SK-N-SH (cell line): ENCODE measurements around the gene ZNF366. TPM values are rescaled to one million over a fixed set of nuclear protein-coding genes. Genes with fewer than 3 reads are reported as not detected.

Source experiments
- CTCF ChIA-PET: fragments of 300-600, 350-600 bp; formaldehyde crosslinking; extraction: SDS; loops from one replicate; lab custom pipeline; 2021; lab: Yijun Ruan, JAX
- POLR2A ChIA-PET: fragments of 350-600 bp; sonication (Branson Sonifier 250); formaldehyde crosslinking; extraction: SDS; loops from one replicate; lab custom pipeline; 2020; ENCODE audit warnings: antibody characterized with exemption, inconsistent platforms; lab: Yijun Ruan, JAX
- DNase-seq: peaks from one replicate; pipeline ENCODE4 v3.0.0; 2012
- H2AFZ ChIP-seq: fragments of 200-600 bp; sonication (generic); 2 replicates; pipeline ENCODE4 v1.8.1; 2016; ENCODE audit warnings: antibody characterized with exemption, mild to moderate bottlenecking, low read depth
- H3F3A ChIP-seq: fragments of 200-600 bp; sonication (generic); replicated peaks from 2 replicates; pipeline ENCODE3; 2016; ENCODE audit warnings: antibody characterized with exemption, mild to moderate bottlenecking; ENCODE audit not compliant: insufficient read depth
- H3K27ac ChIP-seq, 2 experiments: fragments of 200-500 bp in 1 of 2; fragments of 200-600 bp in 1 of 2; sonication (Bioruptor generic) in 1 of 2; sonication (generic), shearing (Covaris generic) in 1 of 2; 2 replicates each; pipeline versions ENCODE4 v1.5.1 to v1.6.1; 2014 to 2016; ENCODE audit warnings: low read depth in 2 of 2, inconsistent platforms in 1 of 2, low read length in 1 of 2, mild to moderate bottlenecking in 1 of 2, mixed read lengths in 1 of 2
- H3K27me3 ChIP-seq: fragments of 200-600 bp; sonication (generic), shearing (Covaris generic); 2 replicates; pipeline ENCODE4 v1.6.1; 2016; ENCODE audit warnings: mixed run types; ENCODE audit not compliant: insufficient read depth
- H3K36me3 ChIP-seq, 2 experiments: fragments of 200-500 bp in 1 of 2; fragments of 200-600 bp in 1 of 2; sonication (Bioruptor generic) in 1 of 2; sonication (generic) in 1 of 2; replicated peaks in 1 of 2; 2 replicates each; pipeline versions ENCODE3 to v1.5.1; 2014 to 2016; ENCODE audit warnings: low read length in 1 of 2, mild to moderate bottlenecking in 1 of 2; ENCODE audit not compliant: insufficient read depth in 2 of 2, control insufficient read depth in 1 of 2
- H3K4me1 ChIP-seq, 2 experiments: fragments of 200-500 bp in 1 of 2; fragments of 200-600 bp in 1 of 2; sonication (Bioruptor generic) in 1 of 2; sonication (generic), shearing (Covaris generic) in 1 of 2; 2 replicates each; pipeline versions ENCODE4 v1.5.1 to v1.6.1; 2014 to 2016; ENCODE audit warnings: low read depth in 1 of 2, low read length in 1 of 2, mixed run types in 1 of 2; ENCODE audit not compliant: insufficient read depth in 2 of 2, control insufficient read depth in 1 of 2
- H3K4me2 ChIP-seq: fragments of 200-600 bp; sonication (generic), shearing (Covaris generic); 2 replicates; pipeline ENCODE4 v1.6.1; 2017; ENCODE audit warnings: mixed run types
- H3K4me3 ChIP-seq, 2 experiments: fragments of 200-500 bp in 1 of 2; fragments of 200-600 bp in 1 of 2; sonication (Bioruptor generic) in 1 of 2; sonication (generic), shearing (Covaris generic) in 1 of 2; 2 replicates each; pipeline versions ENCODE4 v1.5.1 to v1.8.1; 2014 to 2016; ENCODE audit warnings: low read depth in 2 of 2, inconsistent platforms in 1 of 2, low read length in 1 of 2, mild to moderate bottlenecking in 1 of 2, mixed read lengths in 1 of 2, moderate library complexity in 1 of 2
- H3K79me2 ChIP-seq: fragments of 200-600 bp; sonication (generic); 2 replicates; pipeline ENCODE4 v1.8.1; 2017; ENCODE audit warnings: mild to moderate bottlenecking; ENCODE audit not compliant: insufficient read depth
- H3K9ac ChIP-seq: fragments of 200-600 bp; sonication (generic); 2 replicates; pipeline ENCODE4 v1.6.1; 2017; ENCODE audit warnings: mixed run types
- H3K9me2 ChIP-seq: fragments of 200-600 bp; sonication (generic); 2 replicates; pipeline ENCODE4 v1.6.1; 2017; ENCODE audit warnings: mixed run types
- H3K9me3 ChIP-seq: fragments of 200-600 bp; sonication (generic); 2 replicates; pipeline ENCODE4 v1.6.1; 2017; ENCODE audit warnings: mixed run types, mild to moderate bottlenecking, moderate library complexity
- H4K20me1 ChIP-seq: fragments of 200-600 bp; sonication (generic); 2 replicates; pipeline ENCODE4 v1.6.1; 2017; ENCODE audit warnings: mild to moderate bottlenecking, mixed run types; ENCODE audit not compliant: insufficient read depth
- CHD2 ChIP-seq: fragments of 150-350 bp; IDR thresholded peaks from 2 replicates; pipeline ENCODE4 v1.6.1; 2018; ENCODE audit warnings: low read length; ENCODE audit not compliant: partially characterized antibody
- ELF1 ChIP-seq: IDR thresholded peaks from 2 replicates; pipeline ENCODE4 v1.4.0; 2012
- EP300 ChIP-seq, 2 experiments: IDR thresholded peaks; 2 replicates each; pipeline versions ENCODE4 v1.4.0 to v1.6.1; 2012; ENCODE audit warnings: borderline replicate concordance in 1 of 2, low read depth in 1 of 2, low read length in 1 of 2
- FOXJ3 ChIP-seq: sonication (generic); formaldehyde crosslinking; IDR thresholded peaks from 2 replicates; pipeline ENCODE4 v1.5.1; 2020; ENCODE audit warnings: mild to moderate bottlenecking, missing genetic modification reagents
- FOXM1 ChIP-seq: IDR thresholded peaks from 2 replicates; pipeline ENCODE4 v1.4.0; 2012; ENCODE audit warnings: low read depth, mild to moderate bottlenecking
- GATA2 ChIP-seq: sonication (generic); formaldehyde crosslinking; IDR thresholded peaks from 2 replicates; pipeline ENCODE4 v1.5.0; 2020; ENCODE audit warnings: mild to moderate bottlenecking, missing genetic modification reagents
- MEF2A ChIP-seq: IDR thresholded peaks from 2 replicates; pipeline ENCODE4 v1.4.0; 2012; ENCODE audit warnings: low read depth, borderline replicate concordance
- RAD21 ChIP-seq: IDR thresholded peaks from 2 replicates; pipeline ENCODE4 v1.6.1; 2012; ENCODE audit warnings: mild to moderate bottlenecking, low read length
- RCOR1 ChIP-seq: fragments of 150-350 bp; IDR thresholded peaks from 2 replicates; pipeline ENCODE4 v1.6.1; 2017; ENCODE audit warnings: antibody characterized with exemption, low read length
- RFX5 ChIP-seq: IDR thresholded peaks from 2 replicates; pipeline ENCODE4 v1.6.1; 2012; ENCODE audit warnings: mild to moderate bottlenecking, improper control_type of control experiment, low read length
- RXRA ChIP-seq: IDR thresholded peaks from 2 replicates; pipeline ENCODE4 v1.4.0; 2012; ENCODE audit warnings: low read depth, mild to moderate bottlenecking, borderline replicate concordance
- SMC3 ChIP-seq: IDR thresholded peaks from 2 replicates; pipeline ENCODE4 v1.6.1; 2012; ENCODE audit warnings: low read depth, low read length, improper control_type of control experiment
- TCF12 ChIP-seq: IDR thresholded peaks from 2 replicates; pipeline ENCODE4 v1.4.0; 2012
- TEAD4 ChIP-seq: IDR thresholded peaks from 2 replicates; pipeline ENCODE4 v1.4.0; 2012; ENCODE audit warnings: mild to moderate bottlenecking, borderline replicate concordance; ENCODE audit not compliant: insufficient read depth
- YY1 ChIP-seq: IDR thresholded peaks from 2 replicates; pipeline ENCODE4 v1.4.0; 2012; ENCODE audit warnings: low read depth, mild to moderate bottlenecking
- WGBS: methylation state at CpG from one replicate; pipeline ENCODE4 v1.1.6; 2017; ENCODE audit warnings: low lambda C conversion rate; 5-methylcytosine and 5-hydroxymethylcytosine counted together
- polyA plus RNA-seq, 3 experiments: library from polyadenylated mRNA; depleted of rRNA; stranded (reverse); fragments of >200 nt; gene quantifications; 2 replicates each; pipeline ENCODE4 v1.2.3, GENCODE V29; 2012
- TF ChIP-seq, protein P1 (sequence below): IDR thresholded peaks from 2 replicates; pipeline ENCODE4 v1.6.1; 2012; ENCODE audit warnings: mild to moderate bottlenecking, low read depth, low read length, moderate library complexity
- TF ChIP-seq, protein P2 (sequence below): fragments of 200-600 bp; sonication (generic); IDR thresholded peaks from 2 replicates; pipeline ENCODE4 v1.6.1; 2017; ENCODE audit warnings: antibody characterized with exemption, mild to moderate bottlenecking, moderate library complexity
- TF ChIP-seq, protein P3 (sequence below): IDR thresholded peaks from 2 replicates; pipeline ENCODE4; 2012
- TF ChIP-seq, protein P4 (sequence below): IDR thresholded peaks from 2 replicates; pipeline ENCODE4 v1.4.0; 2012; ENCODE audit warnings: low read depth, borderline replicate concordance

The ZNF366 gene
- polyA plus RNA-seq, 1 of the 3 experiments (the other 2 are of a cell fraction), result not detected

DNA sequence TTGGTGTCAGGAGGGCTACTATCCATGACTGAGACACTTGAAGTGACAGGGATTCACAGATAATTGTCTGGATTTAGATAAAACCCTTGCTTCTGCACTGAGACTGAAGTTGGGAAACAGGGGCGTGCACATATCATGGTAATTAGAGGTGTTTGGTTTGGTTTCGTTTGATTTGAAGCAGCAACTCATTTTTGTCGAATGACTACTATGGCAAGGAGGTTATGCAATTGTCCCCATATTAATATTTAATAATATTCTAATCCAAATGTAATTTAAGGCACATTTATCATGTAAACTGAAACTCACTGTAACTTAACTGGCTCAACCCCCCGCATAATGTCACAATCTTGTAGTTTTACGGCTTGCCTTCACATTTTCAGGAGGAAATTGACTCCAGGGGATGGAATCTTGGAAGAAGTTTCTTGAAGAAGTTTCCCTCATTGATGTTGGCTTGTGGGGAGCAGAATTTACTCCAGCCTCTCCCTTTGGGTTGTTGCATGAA is 12.5 kb downstream of the ZNF366 start:
- Histone ChIP-seq H3K9me3 (no peaks in the 10 kb centered on the region), H3K36me3 (no peaks in the 10 kb centered on the region), H3K4me3 (no peak overlapping the region), H3K27ac (no peak overlapping the region), H3K4me2 (no peak overlapping the region), H3K9me2 (no peaks in the 10 kb centered on the region), H3K9ac (no peak overlapping the region), H3F3A (no peaks in the 10 kb centered on the region), H3K79me2 (no peaks in the 10 kb centered on the region), H2AFZ (no peak overlapping the region), H3K4me1 (peaks cover 3 to 10% of the 10 kb centered on the region in 2 experiments; a peak in 2 of 4 replicates), H3K27me3 (no peaks in the 10 kb centered on the region), H4K20me1 (no peaks in the 10 kb centered on the region)
- TF ChIP-seq EP300 (IDR thresholded peaks at IDR 0.05; ENCODE audit: borderline replicate concordance in 1 of 2, low read depth in 1 of 2, low read length in 1 of 2), result no peak
- no peak for TF ChIP-seq RXRA
- no peak for TF ChIP-seq RFX5
- no peak for TF ChIP-seq YY1
- TF ChIP-seq, protein P1, sequence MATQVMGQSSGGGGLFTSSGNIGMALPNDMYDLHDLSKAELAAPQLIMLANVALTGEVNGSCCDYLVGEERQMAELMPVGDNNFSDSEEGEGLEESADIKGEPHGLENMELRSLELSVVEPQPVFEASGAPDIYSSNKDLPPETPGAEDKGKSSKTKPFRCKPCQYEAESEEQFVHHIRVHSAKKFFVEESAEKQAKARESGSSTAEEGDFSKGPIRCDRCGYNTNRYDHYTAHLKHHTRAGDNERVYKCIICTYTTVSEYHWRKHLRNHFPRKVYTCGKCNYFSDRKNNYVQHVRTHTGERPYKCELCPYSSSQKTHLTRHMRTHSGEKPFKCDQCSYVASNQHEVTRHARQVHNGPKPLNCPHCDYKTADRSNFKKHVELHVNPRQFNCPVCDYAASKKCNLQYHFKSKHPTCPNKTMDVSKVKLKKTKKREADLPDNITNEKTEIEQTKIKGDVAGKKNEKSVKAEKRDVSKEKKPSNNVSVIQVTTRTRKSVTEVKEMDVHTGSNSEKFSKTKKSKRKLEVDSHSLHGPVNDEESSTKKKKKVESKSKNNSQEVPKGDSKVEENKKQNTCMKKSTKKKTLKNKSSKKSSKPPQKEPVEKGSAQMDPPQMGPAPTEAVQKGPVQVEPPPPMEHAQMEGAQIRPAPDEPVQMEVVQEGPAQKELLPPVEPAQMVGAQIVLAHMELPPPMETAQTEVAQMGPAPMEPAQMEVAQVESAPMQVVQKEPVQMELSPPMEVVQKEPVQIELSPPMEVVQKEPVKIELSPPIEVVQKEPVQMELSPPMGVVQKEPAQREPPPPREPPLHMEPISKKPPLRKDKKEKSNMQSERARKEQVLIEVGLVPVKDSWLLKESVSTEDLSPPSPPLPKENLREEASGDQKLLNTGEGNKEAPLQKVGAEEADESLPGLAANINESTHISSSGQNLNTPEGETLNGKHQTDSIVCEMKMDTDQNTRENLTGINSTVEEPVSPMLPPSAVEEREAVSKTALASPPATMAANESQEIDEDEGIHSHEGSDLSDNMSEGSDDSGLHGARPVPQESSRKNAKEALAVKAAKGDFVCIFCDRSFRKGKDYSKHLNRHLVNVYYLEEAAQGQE, result no peak
- TF ChIP-seq SMC3, result no peak
- TF ChIP-seq, protein P2, sequence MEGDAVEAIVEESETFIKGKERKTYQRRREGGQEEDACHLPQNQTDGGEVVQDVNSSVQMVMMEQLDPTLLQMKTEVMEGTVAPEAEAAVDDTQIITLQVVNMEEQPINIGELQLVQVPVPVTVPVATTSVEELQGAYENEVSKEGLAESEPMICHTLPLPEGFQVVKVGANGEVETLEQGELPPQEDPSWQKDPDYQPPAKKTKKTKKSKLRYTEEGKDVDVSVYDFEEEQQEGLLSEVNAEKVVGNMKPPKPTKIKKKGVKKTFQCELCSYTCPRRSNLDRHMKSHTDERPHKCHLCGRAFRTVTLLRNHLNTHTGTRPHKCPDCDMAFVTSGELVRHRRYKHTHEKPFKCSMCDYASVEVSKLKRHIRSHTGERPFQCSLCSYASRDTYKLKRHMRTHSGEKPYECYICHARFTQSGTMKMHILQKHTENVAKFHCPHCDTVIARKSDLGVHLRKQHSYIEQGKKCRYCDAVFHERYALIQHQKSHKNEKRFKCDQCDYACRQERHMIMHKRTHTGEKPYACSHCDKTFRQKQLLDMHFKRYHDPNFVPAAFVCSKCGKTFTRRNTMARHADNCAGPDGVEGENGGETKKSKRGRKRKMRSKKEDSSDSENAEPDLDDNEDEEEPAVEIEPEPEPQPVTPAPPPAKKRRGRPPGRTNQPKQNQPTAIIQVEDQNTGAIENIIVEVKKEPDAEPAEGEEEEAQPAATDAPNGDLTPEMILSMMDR, result no peak
- TF ChIP-seq RCOR1, result no peak
- TF ChIP-seq FOXJ3 (CRISPR knock-in tag), result no peak
- no peak for TF ChIP-seq CHD2
- no peak for TF ChIP-seq FOXM1
- no peak for TF ChIP-seq ELF1
- TF ChIP-seq TEAD4, result no peak
- TF ChIP-seq GATA2, result no peak
- TF ChIP-seq TCF12, result no peak
- TF ChIP-seq RAD21, result no peak
- no peak for TF ChIP-seq MEF2A
- TF ChIP-seq, protein P3, sequence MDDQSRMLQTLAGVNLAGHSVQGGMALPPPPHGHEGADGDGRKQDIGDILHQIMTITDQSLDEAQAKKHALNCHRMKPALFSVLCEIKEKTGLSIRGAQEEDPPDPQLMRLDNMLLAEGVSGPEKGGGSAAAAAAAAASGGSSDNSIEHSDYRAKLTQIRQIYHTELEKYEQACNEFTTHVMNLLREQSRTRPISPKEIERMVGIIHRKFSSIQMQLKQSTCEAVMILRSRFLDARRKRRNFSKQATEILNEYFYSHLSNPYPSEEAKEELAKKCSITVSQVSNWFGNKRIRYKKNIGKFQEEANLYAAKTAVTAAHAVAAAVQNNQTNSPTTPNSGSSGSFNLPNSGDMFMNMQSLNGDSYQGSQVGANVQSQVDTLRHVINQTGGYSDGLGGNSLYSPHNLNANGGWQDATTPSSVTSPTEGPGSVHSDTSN, result no peak
- TF ChIP-seq, protein P4, sequence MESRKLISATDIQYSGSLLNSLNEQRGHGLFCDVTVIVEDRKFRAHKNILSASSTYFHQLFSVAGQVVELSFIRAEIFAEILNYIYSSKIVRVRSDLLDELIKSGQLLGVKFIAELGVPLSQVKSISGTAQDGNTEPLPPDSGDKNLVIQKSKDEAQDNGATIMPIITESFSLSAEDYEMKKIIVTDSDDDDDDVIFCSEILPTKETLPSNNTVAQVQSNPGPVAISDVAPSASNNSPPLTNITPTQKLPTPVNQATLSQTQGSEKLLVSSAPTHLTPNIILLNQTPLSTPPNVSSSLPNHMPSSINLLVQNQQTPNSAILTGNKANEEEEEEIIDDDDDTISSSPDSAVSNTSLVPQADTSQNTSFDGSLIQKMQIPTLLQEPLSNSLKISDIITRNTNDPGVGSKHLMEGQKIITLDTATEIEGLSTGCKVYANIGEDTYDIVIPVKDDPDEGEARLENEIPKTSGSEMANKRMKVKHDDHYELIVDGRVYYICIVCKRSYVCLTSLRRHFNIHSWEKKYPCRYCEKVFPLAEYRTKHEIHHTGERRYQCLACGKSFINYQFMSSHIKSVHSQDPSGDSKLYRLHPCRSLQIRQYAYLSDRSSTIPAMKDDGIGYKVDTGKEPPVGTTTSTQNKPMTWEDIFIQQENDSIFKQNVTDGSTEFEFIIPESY, result no peak
- DNase-seq, result no peak
- WGBS, result 59% methylated on average over 5 of the region's 5 CpGs
- ChIA-PET POLR2A (no interaction called here), CTCF (interaction anchor here (0.9 to 1.1 kb wide), 2 partner anchors 12 to 23 kb away, joined by 3 read pairs; no protein-coding TSS in a partner anchor)
